ENCODE measurements around the gene WDR91.

Gene WDR91

GRCh38 chr7:135208102-135208793, 3.1 kb downstream of the WDR91 start:
- Histone ChIP-seq H3K27me3 (ENCODE audit: control insufficient read depth, insufficient read depth, low read length) (peaks cover 9% of the 10 kb centered on the region), H3K4me3 (ENCODE audit: low read depth, low read length) (no peak overlapping the region), H3K27ac (ENCODE audit: low read depth, low read length) (no peak overlapping the region), H3K9ac (ENCODE audit: low read depth, low read length) (no peak overlapping the region), H3K36me3 (ENCODE audit: control insufficient read depth, insufficient read depth, low read length) (peaks cover 20% of the 10 kb centered on the region), H3K9me3 (ENCODE audit: control insufficient read depth, insufficient read depth, low read length) (no peaks in the 10 kb centered on the region), H3K4me1 (ENCODE audit: control insufficient read depth, insufficient read depth, low read length) (peaks cover 4% of the 10 kb centered on the region; the same call in 1 of the 2 replicates)

GRCh38 chr7:135207406-135208101, 3.8 kb downstream of the WDR91 start:
- Histone ChIP-seq H3K27ac (ENCODE audit: low read depth, low read length) (no peak overlapping the region), H3K4me1 (ENCODE audit: control insufficient read depth, insufficient read depth, low read length) (peaks cover 4% of the 10 kb centered on the region; the same call in 1 of the 2 replicates), H3K27me3 (ENCODE audit: control insufficient read depth, insufficient read depth, low read length) (peaks cover 9% of the 10 kb centered on the region), H3K9ac (ENCODE audit: low read depth, low read length) (no peak overlapping the region), H3K4me3 (ENCODE audit: low read depth, low read length) (no peak overlapping the region), H3K9me3 (ENCODE audit: control insufficient read depth, insufficient read depth, low read length) (no peaks in the 10 kb centered on the region), H3K36me3 (ENCODE audit: control insufficient read depth, insufficient read depth, low read length) (peaks cover 27% of the 10 kb centered on the region)

GRCh38 chr7:135206941-135207391, 4.4 kb downstream of the WDR91 start:
- Histone ChIP-seq H3K36me3 (ENCODE audit: control insufficient read depth, insufficient read depth, low read length) (peaks cover 31% of the 10 kb centered on the region), H3K9me3 (ENCODE audit: control insufficient read depth, insufficient read depth, low read length) (no peaks in the 10 kb centered on the region), H3K9ac (ENCODE audit: low read depth, low read length) (no peak overlapping the region), H3K4me3 (ENCODE audit: low read depth, low read length) (no peak overlapping the region), H3K27me3 (ENCODE audit: control insufficient read depth, insufficient read depth, low read length) (peaks cover 9% of the 10 kb centered on the region), H3K4me1 (ENCODE audit: control insufficient read depth, insufficient read depth, low read length) (peaks cover 4% of the 10 kb centered on the region; the same call in 1 of the 2 replicates), H3K27ac (ENCODE audit: low read depth, low read length) (no peak overlapping the region)

- Histone ChIP-seq H3K4me3 (ENCODE audit: low read depth, low read length) (no peak overlapping the region), H3K36me3 (ENCODE audit: control insufficient read depth, insufficient read depth, low read length) (peaks cover 36% of the 10 kb centered on the region), H3K27ac (ENCODE audit: low read depth, low read length) (no peak overlapping the region), H3K27me3 (ENCODE audit: control insufficient read depth, insufficient read depth, low read length) (peaks cover 7% of the 10 kb centered on the region), H3K4me1 (ENCODE audit: control insufficient read depth, insufficient read depth, low read length) (peaks cover 3% of the 10 kb centered on the region; the same call in 1 of the 2 replicates), H3K9me3 (ENCODE audit: control insufficient read depth, insufficient read depth, low read length) (no peaks in the 10 kb centered on the region), H3K9ac (ENCODE audit: low read depth, low read length) (no peak overlapping the region)
Observed at GRCh38 chr7:135205850-135206249, 5.5 kb downstream of the WDR91 start.

GRCh38 chr7:135204876-135205275, 6.5 kb downstream of the WDR91 start:
- H3K9me3 ChIP-seq (ENCODE audit: control insufficient read depth, insufficient read depth, low read length) = no peaks in the 10 kb centered on the region
- no peaks in the 10 kb centered on the region; the same call in 1 of the 2 replicates for H3K4me1 ChIP-seq (ENCODE audit: control insufficient read depth, insufficient read depth, low read length)
- no peak overlapping the region for H3K9ac ChIP-seq (ENCODE audit: low read depth, low read length)
- H3K4me3 ChIP-seq (ENCODE audit: low read depth, low read length) = no peak overlapping the region
- H3K36me3 ChIP-seq (ENCODE audit: control insufficient read depth, insufficient read depth, low read length) = peaks cover 44% of the 10 kb centered on the region
- H3K27me3 ChIP-seq (ENCODE audit: control insufficient read depth, insufficient read depth, low read length) = no peaks in the 10 kb centered on the region
- no peak overlapping the region for H3K27ac ChIP-seq (ENCODE audit: low read depth, low read length)

- H3K4me1 ChIP-seq (ENCODE audit: control insufficient read depth, insufficient read depth, low read length) = peaks cover 2% of the 10 kb centered on the region; the same call in 1 of the 2 replicates
- no peaks in the 10 kb centered on the region for H3K27me3 ChIP-seq (ENCODE audit: control insufficient read depth, insufficient read depth, low read length)
- no peak overlapping the region for H3K9ac ChIP-seq (ENCODE audit: low read depth, low read length)
- H3K4me3 ChIP-seq (ENCODE audit: low read depth, low read length) = no peak overlapping the region
- peaks cover 44% of the 10 kb centered on the region for H3K36me3 ChIP-seq (ENCODE audit: control insufficient read depth, insufficient read depth, low read length)
- no peaks in the 10 kb centered on the region for H3K9me3 ChIP-seq (ENCODE audit: control insufficient read depth, insufficient read depth, low read length)
- H3K27ac ChIP-seq (ENCODE audit: low read depth, low read length) = no peak overlapping the region
Observed at GRCh38 chr7:135204341-135204749, 7.0 kb downstream of the WDR91 start.

GRCh38 chr7:135201350-135201749, 10.0 kb downstream of the WDR91 start:
- Histone ChIP-seq H3K4me3 (ENCODE audit: low read depth, low read length) (no peak overlapping the region), H3K27me3 (ENCODE audit: control insufficient read depth, insufficient read depth, low read length) (no peaks in the 10 kb centered on the region), H3K4me1 (ENCODE audit: control insufficient read depth, insufficient read depth, low read length) (peaks cover 2% of the 10 kb centered on the region; the same call in 1 of the 2 replicates), H3K36me3 (ENCODE audit: control insufficient read depth, insufficient read depth, low read length) (peaks cover 49% of the 10 kb centered on the region), H3K27ac (ENCODE audit: low read depth, low read length) (no peak overlapping the region), H3K9me3 (ENCODE audit: control insufficient read depth, insufficient read depth, low read length) (no peaks in the 10 kb centered on the region), H3K9ac (ENCODE audit: low read depth, low read length) (no peak overlapping the region)

GRCh38 chr7:135200821-135201331, 10.4 kb downstream of the WDR91 start:
- H3K36me3 ChIP-seq (ENCODE audit: control insufficient read depth, insufficient read depth, low read length) = peaks cover 49% of the 10 kb centered on the region
- H3K4me1 ChIP-seq (ENCODE audit: control insufficient read depth, insufficient read depth, low read length) = peaks cover 2% of the 10 kb centered on the region; the same call in 1 of the 2 replicates
- H3K4me3 ChIP-seq (ENCODE audit: low read depth, low read length) = no peak overlapping the region
- no peak overlapping the region for H3K27ac ChIP-seq (ENCODE audit: low read depth, low read length)
- H3K9me3 ChIP-seq (ENCODE audit: control insufficient read depth, insufficient read depth, low read length) = no peaks in the 10 kb centered on the region
- H3K27me3 ChIP-seq (ENCODE audit: control insufficient read depth, insufficient read depth, low read length) = no peaks in the 10 kb centered on the region
- H3K9ac ChIP-seq (ENCODE audit: low read depth, low read length) = no peak overlapping the region

- H3K36me3 ChIP-seq (ENCODE audit: control insufficient read depth, insufficient read depth, low read length) = peaks cover 44% of the 10 kb centered on the region
- H3K4me3 ChIP-seq (ENCODE audit: low read depth, low read length) = no peak overlapping the region
- H3K9ac ChIP-seq (ENCODE audit: low read depth, low read length) = no peak overlapping the region
- no peak overlapping the region for H3K27ac ChIP-seq (ENCODE audit: low read depth, low read length)
- H3K27me3 ChIP-seq (ENCODE audit: control insufficient read depth, insufficient read depth, low read length) = no peaks in the 10 kb centered on the region
- peaks cover 2% of the 10 kb centered on the region; the same call in 1 of the 2 replicates for H3K4me1 ChIP-seq (ENCODE audit: control insufficient read depth, insufficient read depth, low read length)
- H3K9me3 ChIP-seq (ENCODE audit: control insufficient read depth, insufficient read depth, low read length) = no peaks in the 10 kb centered on the region
Observed at GRCh38 chr7:135199439-135199838, 11.9 kb downstream of the WDR91 start.

GRCh38 chr7:135197906-135198655, 13.2 kb downstream of the WDR91 start:
- Histone ChIP-seq H3K4me1 (ENCODE audit: control insufficient read depth, insufficient read depth, low read length) (peaks cover 2% of the 10 kb centered on the region; the same call in 1 of the 2 replicates), H3K27me3 (ENCODE audit: control insufficient read depth, insufficient read depth, low read length) (no peaks in the 10 kb centered on the region), H3K9ac (ENCODE audit: low read depth, low read length) (no peak overlapping the region), H3K4me3 (ENCODE audit: low read depth, low read length) (no peak overlapping the region), H3K27ac (ENCODE audit: low read depth, low read length) (no peak overlapping the region), H3K9me3 (ENCODE audit: control insufficient read depth, insufficient read depth, low read length) (no peaks in the 10 kb centered on the region), H3K36me3 (ENCODE audit: control insufficient read depth, insufficient read depth, low read length) (peaks cover 34% of the 10 kb centered on the region)

All from HUES48 (cell line).